Medulla oblongata (tissue), 1 donor: ENCODE measurements around the gene IL1RAP.
A peak's percentile ranks its signal among the peaks of the same experiment; 100 is the strongest.
"Not testable (repeated sequence)": the region's sequence is repeated elsewhere in the genome, so short reads cannot be mapped to it uniquely, and the experiment has no call there.

Experiments
- DNase-seq: peaks from one replicate; pipeline ENCODE4 v3.0.0-alpha.2; 2015; ENCODE audit errors: extremely low spot score

Gene IL1RAP

DNA sequence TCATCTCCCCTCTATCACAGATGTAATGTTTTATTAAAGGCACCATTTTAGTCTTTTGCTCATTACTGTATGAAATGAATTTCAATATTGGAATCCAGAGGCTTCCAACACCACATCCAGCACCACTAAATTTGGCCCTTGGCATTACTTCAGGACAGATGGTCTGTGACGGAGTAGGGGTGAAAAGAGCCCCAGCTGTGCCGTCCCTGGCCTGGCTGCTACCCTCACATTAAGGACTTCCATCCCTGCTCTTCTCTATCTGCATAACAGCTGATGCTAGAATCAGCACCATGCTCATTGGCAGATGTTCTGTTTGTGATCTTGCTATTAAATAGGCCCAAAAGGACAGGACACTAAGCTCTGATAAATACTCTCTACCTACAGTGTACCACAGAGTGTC lies 152.9 kb downstream of the IL1RAP start:
- DNase-seq, result no peak

GRCh38 chr3:190671658-190672057 lies 157.8 kb downstream of the IL1RAP start:
- DNase-seq, result no peak

DNA sequence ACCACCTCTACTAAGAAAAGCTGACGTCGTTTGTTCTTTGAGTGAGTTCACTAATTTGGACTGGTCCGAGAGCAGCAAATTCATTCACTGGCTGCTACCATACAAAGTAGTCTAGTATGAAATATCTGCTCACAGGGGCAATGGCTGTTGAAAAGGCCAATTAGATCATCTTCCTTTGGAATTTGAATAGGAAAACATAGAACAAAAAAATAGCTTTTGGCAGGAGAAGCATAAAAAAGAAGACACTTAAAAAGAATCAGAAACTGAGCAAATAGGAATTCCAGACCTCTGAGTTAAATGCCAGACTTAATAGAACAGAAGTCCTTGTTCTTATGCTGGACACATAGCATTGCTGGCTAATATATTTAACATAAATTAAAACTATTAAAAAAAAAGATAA lies 159.3 kb downstream of the IL1RAP start:
- DNase-seq, result no peak

GRCh38 chr3:190676481-190676880 lies 162.6 kb downstream of the IL1RAP start:
- no peak for DNase-seq

DNA sequence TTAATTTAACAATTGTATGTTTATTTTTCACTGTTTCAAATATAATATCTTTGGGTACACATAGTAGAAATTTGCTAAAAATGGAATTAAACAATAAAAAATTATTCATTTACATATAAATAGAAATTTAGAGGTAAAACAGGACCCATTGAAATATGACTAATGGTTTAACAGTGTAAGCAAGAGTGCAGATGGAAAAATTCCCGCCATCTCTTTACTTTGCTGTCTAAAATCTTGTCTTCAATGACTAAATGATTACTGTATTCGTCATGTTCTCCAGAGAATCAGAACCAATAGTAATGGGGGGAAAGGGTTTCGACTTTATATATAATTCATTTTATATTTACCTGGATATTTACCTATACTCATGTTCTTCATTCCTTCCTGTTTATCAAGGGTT lies 163.1 kb downstream of the IL1RAP start:
- no peak for DNase-seq

- DNase-seq, result not testable (repeated sequence)
These were observed 164.0 kb downstream of the IL1RAP start for GRCh38 chr3:190677868-190678267.

DNA sequence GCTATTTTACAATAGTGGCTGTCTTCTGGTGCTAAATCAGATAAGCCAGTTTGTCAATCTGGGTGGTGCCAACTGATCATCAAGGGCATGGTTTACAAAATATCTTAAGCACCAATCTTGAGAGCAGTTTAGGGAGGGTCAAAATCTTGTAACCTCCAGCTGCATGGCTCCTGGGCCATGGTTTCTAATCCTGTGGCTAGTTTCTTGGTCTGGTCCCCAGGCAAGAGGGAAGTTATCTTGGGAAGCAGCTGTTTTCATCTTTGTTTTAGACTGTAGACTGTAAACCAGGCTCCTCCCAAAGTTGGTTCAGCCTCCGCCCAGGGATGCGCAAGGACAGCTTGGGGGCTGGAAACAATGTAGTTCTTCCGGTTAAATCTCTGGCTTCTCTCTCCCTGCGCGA lies 166.8 kb downstream of the IL1RAP start:
- no peak for DNase-seq

DNA sequence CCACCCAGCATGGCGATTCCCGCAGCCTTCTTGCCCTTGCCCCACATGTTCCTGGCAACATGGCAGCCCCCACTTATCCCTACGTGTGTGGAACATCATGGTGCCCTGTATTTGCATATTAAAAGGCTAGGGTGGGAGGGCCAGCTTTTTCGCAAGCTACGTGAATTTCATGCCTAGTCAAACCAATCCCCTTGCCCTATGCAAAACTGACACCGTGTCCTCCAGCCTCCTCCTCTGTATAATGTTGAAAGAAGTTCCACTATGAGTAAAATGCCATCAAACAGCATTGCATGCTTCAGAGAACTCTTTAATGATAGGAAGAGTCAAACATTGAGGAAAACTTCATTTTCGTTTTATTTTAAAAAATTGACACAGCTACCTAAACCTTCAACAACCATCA lies 170.9 kb downstream of the IL1RAP start:
- DNase-seq, result no peak

DNA sequence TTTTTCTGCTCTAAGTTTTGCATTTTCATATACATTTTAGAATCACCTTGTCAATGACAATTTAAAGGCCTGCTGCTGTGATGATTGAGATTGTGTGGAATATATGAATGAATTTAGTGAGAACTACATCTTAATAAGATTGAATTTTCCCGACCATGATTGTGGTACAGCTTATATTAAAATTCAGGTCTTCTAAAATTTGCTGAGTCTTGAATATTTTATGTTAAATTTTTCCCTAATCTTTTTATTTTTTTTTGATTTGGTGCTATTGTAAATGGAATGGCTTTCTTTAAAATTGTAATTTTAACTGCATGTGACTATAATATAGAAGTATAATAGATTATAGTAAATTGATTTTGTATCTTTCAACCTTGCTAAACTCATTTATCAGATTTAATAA lies 172.1 kb downstream of the IL1RAP start:
- no peak for DNase-seq

- no peak for DNase-seq
These were observed 176.4 kb downstream of the IL1RAP start for GRCh38 chr3:190690246-190690645.

DNA sequence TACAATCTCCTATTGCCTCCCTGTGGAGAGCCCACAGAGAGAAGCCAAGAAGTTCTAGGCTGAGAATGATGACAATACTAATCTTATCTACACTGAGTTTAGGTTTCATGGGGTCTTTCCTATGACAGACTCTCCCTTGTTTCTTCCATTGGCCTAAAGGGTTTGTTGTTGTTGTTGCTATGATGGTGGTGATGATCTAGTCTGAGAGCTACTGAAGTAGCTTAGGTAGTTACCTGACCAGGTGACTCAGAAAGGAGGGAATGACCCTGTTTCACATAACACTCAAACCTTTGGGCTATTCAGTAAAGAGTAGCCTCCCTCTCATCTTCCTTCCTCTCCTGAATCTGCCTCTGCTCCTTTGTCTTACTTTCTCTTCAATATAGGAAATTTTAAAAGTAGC lies 178.4 kb downstream of the IL1RAP start:
- DNase-seq, result no peak

- no peak for DNase-seq
These were observed 180.6 kb downstream of the IL1RAP start for GRCh38 chr3:190694335-190695001.

DNA sequence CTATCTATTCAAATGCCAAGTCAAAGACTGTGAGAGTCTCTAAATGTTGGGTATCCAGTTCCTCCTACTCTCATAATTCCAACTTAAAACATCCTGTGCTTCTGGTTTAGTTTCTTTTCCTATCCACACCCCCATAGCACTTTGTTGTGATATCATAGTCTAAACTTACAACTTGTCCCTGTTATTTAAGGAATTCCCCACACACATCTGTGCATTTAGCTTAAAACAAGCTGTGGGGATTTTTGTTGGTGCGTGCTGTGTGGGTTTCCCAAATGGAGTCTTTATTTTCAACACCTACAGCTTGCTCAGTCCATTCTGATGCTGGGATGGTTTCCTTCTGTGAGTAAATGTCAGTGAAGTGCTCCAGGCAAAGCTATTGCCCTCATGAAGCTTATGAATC lies 181.3 kb downstream of the IL1RAP start:
- DNase-seq, result no peak

- no peak for DNase-seq
These were observed 182.1 kb downstream of the IL1RAP start for GRCh38 chr3:190695994-190696393.

GRCh38 chr3:190696777-190697501 lies 183.1 kb downstream of the IL1RAP start:
- DNase-seq, result peak; percentile 55

- DNase-seq, result no peak
These were observed 183.6 kb downstream of the IL1RAP start for GRCh38 chr3:190697502-190697830.

DNA sequence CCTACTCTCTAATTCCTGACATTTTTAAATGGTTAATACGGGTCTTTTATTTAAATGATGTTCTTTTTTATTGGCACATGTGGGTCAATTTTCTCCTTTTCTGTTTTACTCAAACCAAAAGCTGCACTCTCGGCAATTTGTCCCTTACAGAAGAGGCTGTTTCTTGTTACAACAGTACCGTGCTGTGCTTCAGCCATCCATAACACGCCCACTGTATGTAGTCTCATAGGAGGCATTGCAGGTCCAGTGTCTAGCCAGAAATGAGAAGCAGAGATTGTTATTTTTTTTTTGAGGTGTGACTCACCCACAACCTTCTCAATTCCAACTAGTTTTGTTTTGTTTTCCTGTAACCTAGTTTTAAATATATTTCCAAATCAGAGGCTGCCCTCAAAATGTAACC lies 184.0 kb downstream of the IL1RAP start:
- DNase-seq, result no peak

DNA sequence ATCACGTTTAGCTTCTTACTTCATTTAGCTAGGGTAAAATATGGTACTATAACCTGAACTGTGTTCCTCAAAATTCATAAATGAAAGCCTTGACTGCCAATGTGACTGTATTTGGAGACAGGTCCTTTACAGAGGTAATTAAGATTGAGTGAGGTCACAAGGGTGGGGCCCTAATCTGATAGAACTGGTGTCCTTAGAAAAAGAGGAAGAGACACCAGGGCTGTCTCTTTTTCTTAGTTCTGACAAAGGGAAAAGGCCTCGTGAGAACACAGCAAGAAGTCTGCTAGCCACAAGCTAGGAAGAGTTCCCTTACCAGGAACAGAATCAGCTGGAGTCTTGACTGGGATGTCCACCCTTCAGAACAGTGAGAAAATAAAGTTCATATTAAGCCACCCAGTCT lies 185.9 kb downstream of the IL1RAP start:
- no peak for DNase-seq

GRCh38 chr3:190701096-190701532 lies 187.2 kb downstream of the IL1RAP start:
- DNase-seq, result peak; percentile 47

GRCh38 chr3:190706582-190706981 lies 192.7 kb downstream of the IL1RAP start:
- no peak for DNase-seq
